Endometrial microvascular endothelial cells (primary cell): ENCODE data around the gene ZNG1F. TPM values are rescaled to one million over a fixed set of nuclear protein-coding genes. Genes with fewer than 3 reads are reported as not detected.
"Not testable (repeated sequence)": the region's sequence is repeated elsewhere in the genome, so short reads cannot be mapped to it uniquely, and the experiment has no call there.

Experiments
- in situ Hi-C: cut with HindIII; loops from 2 replicates; pipeline ENCODE4 v1.10.0; 2017; ENCODE audit warnings: low sequenced_read_pairs, low pct_unique_long_range_greater_than_20kb; ENCODE audit errors: inconsistent ontology term
- total RNA-seq: library from RNA; depleted of rRNA; stranded (reverse); fragments of >200 nt; gene quantifications from one replicate; pipeline ENCODE4 v1.2.3, GENCODE V29; 2015; ENCODE audit errors: inconsistent ontology term

ZNG1F gene
- 1.4 TPM for total RNA-seq

- in situ Hi-C loops = not testable (repeated sequence)
Observed at GRCh38 chr9:41189217-41189616, at the start of gene ZNG1F. Gene ZNG1F (minus strand): TSS chr9:41189317. CDS start chr9:41189258, 59 bp downstream.

DNA sequence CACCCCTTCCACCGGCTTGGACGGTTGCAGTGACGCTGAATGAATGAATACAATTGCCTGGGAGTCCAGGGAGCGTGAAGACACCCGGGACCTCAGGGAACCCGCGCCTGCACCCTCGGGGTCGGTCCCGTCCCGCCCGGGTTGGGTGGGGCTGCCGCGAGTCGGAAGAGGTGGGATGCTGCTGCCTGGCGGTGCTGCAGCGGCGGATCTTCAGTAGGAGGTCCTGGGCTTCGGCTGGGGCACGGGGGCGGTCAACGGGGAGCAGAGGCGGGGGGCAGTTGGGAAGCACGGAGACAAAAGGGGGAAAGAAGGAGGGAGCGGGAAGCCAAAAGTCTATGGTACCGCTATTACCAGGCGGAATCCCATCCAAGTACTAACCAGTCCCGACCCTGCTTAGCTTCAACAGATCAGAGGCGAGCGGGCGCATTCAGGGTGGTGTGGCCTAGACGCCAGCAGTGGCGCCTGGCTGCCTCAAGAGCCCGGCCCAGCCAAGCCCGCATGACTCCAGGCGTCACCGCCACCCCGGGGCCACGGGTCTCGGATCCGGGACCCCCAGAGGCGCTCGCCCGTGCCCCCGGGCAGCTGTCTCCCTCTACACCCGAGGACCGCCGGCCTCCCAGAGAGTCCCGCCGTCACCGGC is 48.1 kb upstream of the ZNG1F start:
- in situ Hi-C loops = not testable (repeated sequence)

- in situ Hi-C loops = not testable (repeated sequence)
Observed at GRCh38 chr9:41236486-41237109, 47.5 kb upstream of the ZNG1F start.

DNA sequence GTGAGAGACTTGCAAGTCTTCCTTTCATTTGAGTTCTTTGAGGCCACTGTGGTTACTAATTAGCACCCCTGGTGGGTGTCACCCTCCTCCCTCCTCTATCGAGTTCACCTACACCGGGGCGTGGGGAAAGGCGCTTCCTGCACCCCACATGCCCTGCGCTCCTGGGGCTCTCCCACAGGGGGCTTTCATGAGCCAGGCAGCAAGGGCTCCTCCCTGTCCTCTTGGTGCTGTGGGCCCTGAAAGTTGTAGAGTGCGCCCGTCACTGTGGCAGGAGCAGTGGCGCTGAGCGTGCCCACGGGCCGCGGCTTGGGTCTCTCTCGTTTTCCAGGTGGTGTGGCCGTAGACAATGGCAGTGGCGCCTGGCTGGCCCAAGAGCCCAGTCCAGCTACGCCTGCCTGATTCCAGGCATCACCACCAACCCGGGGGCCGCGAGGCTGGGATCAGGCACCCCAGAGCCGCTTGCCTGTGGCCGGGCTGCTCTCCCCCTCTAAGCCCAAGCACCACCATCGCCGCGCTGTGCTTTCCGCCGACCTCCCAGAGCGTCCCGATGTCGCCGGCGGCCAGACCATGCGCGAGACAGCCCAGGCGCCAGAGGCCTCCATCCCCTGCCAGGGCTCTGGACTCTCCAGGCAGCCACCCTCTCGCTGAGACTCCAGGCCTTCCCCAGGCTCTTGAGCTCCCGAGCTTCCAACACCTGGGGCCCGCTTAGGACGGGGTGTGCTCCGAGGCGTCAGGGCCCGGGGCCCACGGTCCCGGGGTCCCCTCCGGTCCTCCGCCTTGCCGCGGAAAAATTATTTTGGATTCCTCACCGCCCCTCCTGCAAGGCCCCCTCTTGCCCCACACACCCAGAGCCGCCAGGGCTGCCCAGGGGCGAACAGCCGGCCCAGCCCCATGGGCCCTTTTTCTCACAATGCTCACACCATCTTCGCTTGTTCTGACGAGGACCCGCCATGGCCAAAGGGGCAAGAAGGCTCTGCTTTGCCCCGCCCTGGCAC is 46.0 kb upstream of the ZNG1F start:
- in situ Hi-C loops = not testable (repeated sequence)

DNA sequence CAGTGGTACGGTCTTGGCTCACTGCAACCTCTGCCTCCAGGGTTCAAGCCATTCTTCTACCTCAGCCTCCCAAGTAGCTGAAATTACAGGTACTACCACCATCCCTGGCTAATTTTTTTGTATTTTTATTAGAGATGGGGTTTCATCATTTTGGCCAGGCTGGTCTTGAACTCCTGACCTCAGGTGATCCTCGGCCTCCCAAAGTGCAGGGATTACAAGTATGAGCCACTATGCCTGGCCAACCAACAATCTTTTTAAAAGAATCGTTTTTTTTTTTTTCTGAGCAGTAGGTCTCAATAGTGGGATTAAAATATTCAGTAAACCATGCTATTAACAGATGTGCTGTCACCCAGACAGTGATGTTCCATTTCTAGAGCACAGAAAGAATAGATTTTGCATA is 45.1 kb upstream of the ZNG1F start:
- in situ Hi-C loops = not testable (repeated sequence)

DNA sequence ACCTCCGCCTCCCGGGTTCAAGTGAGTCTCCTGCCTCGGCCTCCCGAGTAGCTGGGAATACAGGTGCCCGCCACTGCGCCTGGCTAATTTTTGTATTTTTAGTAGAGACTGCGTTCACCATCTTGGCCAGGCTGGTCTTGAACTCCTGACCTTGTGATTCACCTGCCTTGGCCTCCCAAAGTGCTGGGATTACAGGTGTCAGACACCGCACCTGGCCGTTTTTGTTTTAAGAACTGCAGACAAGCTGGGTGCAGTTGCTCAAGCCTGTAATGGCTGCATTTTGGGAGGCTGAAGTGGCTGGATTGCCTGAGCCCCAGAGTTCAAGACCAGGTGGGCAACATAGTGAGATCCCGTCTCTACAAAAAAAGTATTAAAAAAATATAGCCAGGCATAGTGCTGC is 43.2 kb upstream of the ZNG1F start:
- in situ Hi-C loops = not testable (repeated sequence)

DNA sequence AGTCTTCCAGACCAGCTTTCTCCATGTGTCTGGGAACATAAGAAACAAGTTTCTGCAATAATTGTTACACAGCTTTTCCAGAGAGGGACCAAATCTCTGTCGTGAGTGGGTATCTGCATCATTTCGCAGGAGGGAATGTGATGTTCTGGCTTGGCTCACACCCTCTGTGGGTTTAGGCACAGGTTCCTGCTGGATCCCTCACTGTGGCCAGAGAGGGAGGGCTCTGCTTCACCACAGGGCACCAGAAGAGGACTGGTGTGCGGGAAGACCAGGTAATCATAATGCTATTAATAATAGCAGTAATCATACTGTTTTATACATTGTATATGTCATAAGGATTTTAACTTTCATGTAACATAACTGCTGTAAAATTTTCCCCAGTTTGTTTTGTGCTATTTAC is 41.3 kb upstream of the ZNG1F start:
- in situ Hi-C loops = not testable (repeated sequence)

DNA sequence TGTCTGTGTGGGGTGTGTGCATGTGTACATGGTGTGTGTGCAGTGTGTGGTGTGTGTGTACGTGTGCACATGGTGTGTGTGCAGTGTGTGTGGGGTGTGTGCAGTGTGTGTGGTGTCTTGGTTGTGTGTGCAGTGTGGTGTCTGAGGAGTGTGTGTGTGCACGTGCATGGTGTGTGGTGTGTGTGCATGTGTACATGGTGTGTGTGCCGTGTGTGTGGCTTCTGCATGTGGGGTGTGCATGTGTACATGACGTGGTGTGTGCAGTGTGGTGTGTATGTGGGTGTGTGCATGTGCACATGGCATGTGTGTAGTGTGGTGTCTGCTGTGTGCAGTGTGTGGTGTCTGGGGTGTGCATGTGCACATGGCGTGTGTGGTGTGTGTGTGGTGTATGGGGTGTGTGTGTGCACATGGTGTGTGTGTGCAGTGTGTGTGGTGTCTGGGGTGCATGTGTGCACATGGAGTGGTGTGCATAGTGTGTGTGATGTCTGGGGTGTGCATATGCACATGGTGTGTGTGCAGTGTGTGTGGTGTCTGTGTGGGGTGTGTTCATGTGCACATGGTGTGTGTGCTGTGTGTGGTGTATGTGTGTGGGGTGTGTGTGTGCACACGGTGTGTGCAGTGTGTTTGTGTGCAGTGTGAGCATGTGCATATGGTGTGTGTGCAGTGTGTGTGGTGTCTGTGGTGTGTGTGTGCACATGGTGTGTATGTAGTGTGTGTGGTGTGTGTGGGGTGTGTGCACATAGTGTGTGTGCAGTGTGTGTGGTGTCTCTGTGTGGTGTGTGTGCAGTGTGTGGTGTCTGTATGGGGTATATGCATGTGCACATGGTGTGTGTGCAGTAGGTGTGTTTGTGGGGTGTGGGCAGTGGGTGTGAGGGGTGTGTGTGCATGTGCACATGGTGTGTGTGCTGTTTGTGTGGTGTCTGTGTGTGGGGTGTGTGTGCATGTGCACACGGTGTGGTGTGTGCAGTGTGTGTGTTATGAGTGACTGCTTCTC is 40.6 kb upstream of the ZNG1F start:
- in situ Hi-C loops = no loop called here

DNA sequence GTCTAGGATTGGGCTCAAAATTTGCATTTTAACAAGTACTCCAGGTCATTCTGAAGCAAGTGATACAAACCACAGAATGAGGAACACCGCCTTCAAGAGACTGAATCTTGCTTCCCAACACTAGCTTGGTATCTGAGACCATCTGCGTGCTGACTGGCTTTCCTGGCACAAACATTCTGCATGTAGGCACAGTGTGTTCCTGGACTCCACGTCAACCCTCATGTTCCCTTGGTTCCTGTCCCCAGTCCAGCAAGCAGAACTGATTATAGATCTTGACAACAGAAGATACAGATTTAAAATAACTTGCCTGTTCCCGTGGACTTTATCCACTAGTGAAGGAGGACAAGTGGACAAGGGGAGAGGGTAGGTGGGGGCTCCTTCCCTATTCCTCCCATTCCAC is 30.7 kb upstream of the ZNG1F start:
- in situ Hi-C loops = not testable (repeated sequence)

- in situ Hi-C loops = not testable (repeated sequence)
Observed at GRCh38 chr9:41188439-41188838, 678 bp downstream of the ZNG1F start.

DNA sequence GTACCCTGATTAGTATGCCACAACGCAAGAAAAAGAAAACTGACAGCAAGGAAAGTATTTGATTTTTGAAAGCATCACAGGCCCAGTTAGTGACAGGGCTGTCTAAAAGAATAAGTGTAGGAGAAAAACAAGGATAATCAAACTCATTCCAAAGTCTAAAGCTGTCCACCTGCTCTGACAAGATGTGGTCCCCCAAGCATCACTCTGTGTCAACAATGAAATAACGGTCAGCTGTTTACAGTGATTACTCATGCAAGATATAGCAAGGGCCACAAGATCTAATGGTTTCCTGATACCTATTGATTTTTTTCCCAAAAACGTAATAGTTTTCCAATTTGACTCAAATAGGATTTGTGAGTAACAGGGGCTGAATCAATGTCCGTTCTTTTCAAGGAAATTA is 14.1 kb downstream of the ZNG1F start:
- in situ Hi-C loops = not testable (repeated sequence)

DNA sequence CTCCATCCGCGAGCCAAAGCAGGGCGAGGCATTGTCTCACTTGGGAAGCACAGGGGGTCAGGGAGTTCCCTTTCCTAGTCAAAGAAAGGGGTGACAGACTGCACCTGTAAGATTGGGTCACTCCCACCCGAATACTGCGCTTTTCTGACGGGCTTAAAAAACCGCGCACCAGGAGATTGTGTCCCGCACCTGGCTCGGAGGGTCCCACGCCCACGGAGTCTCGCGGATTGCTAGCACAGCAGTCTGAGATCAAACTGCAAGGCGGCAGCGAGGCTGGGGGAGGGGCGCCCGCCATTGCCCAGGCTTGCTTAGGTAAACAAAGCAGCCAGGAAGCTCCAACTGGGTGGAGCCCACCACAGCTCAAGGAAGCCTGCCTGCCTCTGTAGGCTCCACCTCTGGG is 39.0 kb downstream of the ZNG1F start:
- in situ Hi-C loops = not testable (repeated sequence)

- in situ Hi-C loops = not testable (repeated sequence)
Observed at GRCh38 chr9:41141878-41142277, 47.2 kb downstream of the ZNG1F start.

DNA sequence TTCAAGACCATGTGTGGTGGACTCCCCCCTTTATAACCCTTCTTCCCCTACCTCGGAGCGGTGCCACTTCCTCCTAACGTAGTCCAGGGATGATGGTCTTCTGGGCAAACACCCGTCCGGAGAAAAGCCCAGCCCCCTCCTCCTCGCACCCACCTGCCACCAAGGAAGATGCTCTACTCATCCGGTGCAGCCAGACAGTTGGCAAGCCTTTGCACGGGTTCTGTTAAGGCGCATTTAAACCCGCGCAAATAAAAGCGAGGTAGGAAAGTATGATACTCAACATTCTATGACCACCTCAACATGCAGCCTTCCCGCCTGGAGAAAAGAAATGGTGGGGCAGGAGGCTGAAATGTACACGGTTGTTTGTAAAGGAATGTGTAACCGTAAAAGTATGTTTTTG is 60.5 kb downstream of the ZNG1F start, which contains the start of gene FOXD4L6:
TSS of gene FOXD4L6 (minus strand) at position 101 of the 400 bp plus-strand sequence. CDS start 298 bp downstream, outside the sequence.
- in situ Hi-C loops = not testable (repeated sequence)

GRCh38 chr9:41126746-41127446 is 62.2 kb downstream of the ZNG1F start:
- in situ Hi-C loops = not testable (repeated sequence)

GRCh38 chr9:41125936-41126335 is 63.2 kb downstream of the ZNG1F start:
- in situ Hi-C loops = not testable (repeated sequence)

DNA sequence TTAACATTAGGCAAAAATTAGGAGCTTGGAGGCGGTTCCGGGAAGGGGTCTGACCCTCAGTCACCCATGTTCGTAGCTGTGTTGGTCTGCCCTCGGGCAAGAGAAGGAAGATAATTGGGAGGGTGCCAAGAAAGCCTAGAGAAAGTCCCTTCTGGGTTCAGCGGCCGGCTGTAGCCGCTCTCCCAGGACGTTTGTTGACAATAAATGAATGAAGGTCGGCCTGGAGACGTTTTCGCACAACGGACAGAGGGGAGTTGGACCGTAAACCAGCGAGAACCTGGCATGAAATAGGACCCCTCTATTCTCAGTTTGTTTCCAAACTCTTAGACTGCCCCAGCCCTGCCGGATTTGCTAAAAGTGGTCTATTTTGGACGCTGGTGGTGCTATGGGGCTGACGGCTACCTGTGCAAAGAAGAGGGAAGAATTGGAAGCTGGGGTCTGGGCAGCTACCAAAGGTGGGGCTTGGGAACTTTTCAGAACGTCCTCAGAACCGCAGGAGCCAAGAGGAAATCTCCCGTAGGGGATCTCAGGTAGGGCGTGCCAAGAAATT is 63.9 kb downstream of the ZNG1F start:
- in situ Hi-C loops = not testable (repeated sequence)
